ENCODE data around the gene HUS1.
A peak's percentile ranks its signal among the peaks of the same experiment; 100 is the strongest.

Gene HUS1

DNA sequence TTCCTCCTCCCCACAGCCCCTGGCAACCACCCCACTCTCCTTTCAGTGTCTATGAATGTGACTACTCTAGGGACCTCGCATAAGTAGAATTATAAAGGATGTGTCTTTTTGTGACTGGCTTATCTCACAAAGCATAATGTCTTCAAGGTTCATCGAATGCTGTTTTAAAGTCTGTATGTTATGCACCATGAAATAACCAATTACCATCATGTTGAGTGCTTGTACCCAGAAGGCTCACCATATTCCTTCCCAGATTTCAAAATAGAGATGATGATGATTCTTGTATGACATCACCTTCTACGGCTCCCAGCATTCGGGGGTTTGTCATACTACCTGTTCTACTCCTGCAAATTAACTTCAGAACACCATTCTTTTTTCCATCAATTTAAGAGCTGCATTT, 43.1 kb downstream of the HUS1 start:
- H3K79me2 ChIP-seq (ENCODE audit: low read length): no peaks in the 10 kb centered on the region
- no peaks in the 10 kb centered on the region for H3K27me3 ChIP-seq (replicated peaks; ENCODE audit: insufficient read depth, low read length)
- peak overlapping the region; percentile 43; the same call in 1 of the 2 replicates for H3K4me2 ChIP-seq (ENCODE audit: low read depth, low read length)
- no peak overlapping the region for H2AFZ ChIP-seq (ENCODE audit: low read length)
- H3K9ac ChIP-seq (ENCODE audit: low read length): no peak overlapping the region
- no peaks in the 10 kb centered on the region for H3K36me3 ChIP-seq (replicated peaks; ENCODE audit: insufficient read depth, low read length)
- peaks cover 24% of the 10 kb centered on the region for H3K4me1 ChIP-seq (ENCODE audit: low read length)
- H3K4me3 ChIP-seq (ENCODE audit: low read length): no peak overlapping the region
- H3K9me2 ChIP-seq (replicated peaks; ENCODE audit: insufficient read depth, low read length): no peaks in the 10 kb centered on the region
- TF ChIP-seq, protein P1, sequence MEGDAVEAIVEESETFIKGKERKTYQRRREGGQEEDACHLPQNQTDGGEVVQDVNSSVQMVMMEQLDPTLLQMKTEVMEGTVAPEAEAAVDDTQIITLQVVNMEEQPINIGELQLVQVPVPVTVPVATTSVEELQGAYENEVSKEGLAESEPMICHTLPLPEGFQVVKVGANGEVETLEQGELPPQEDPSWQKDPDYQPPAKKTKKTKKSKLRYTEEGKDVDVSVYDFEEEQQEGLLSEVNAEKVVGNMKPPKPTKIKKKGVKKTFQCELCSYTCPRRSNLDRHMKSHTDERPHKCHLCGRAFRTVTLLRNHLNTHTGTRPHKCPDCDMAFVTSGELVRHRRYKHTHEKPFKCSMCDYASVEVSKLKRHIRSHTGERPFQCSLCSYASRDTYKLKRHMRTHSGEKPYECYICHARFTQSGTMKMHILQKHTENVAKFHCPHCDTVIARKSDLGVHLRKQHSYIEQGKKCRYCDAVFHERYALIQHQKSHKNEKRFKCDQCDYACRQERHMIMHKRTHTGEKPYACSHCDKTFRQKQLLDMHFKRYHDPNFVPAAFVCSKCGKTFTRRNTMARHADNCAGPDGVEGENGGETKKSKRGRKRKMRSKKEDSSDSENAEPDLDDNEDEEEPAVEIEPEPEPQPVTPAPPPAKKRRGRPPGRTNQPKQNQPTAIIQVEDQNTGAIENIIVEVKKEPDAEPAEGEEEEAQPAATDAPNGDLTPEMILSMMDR (IDR thresholded peaks at IDR 0.05; ENCODE audit: low read length): no peak
- TF ChIP-seq EZH2phosphoT487 (IDR thresholded peaks at IDR 0.05; ENCODE audit: low read length) (no peak), EZH2 (optimal IDR thresholded peaks at IDR 0.05; ENCODE audit: low read depth, low read length) (no peak)
- DNase-seq: no peak
- no peak overlapping the region for H3K27ac ChIP-seq (ENCODE audit: low read length)
- H3K9me3 ChIP-seq (replicated peaks; ENCODE audit: insufficient read depth, low read length): no peaks in the 10 kb centered on the region
- no peaks in the 10 kb centered on the region for H4K20me1 ChIP-seq (ENCODE audit: insufficient read depth, low read length)
- H3F3A ChIP-seq (ENCODE audit: insufficient read depth, low read length): peaks cover 10% of the 10 kb centered on the region

DNA sequence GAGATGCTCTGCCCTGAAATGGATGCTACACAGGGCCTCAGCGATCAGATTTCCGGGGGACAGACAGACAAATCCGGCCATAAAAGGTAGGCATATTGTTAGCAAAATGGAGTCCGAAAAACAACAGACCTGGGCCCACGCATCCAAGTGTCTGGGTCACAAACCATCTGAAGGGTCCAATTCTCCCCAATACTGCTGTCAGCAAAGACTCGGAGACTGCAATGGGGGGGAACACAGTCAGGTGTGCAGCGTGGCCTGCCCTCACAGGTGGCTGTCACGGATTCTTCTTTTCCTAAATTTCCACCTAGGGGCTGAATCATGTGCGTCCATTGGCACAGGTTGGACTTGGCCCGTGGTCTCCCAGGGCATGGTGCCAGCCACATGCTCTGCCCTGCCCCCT, 44.1 kb downstream of the HUS1 start:
- H3F3A ChIP-seq (ENCODE audit: insufficient read depth, low read length): peaks cover 10% of the 10 kb centered on the region
- H2AFZ ChIP-seq (ENCODE audit: low read length): no peak overlapping the region
- H3K4me2 ChIP-seq (ENCODE audit: low read depth, low read length): no peak overlapping the region
- no peaks in the 10 kb centered on the region for H4K20me1 ChIP-seq (ENCODE audit: insufficient read depth, low read length)
- H3K9ac ChIP-seq (ENCODE audit: low read length): no peak overlapping the region
- no peaks in the 10 kb centered on the region for H3K79me2 ChIP-seq (ENCODE audit: low read length)
- no peak overlapping the region for H3K27ac ChIP-seq (ENCODE audit: low read length)
- TF ChIP-seq, protein P1 (IDR thresholded peaks at IDR 0.05; ENCODE audit: low read length): no peak
- TF ChIP-seq EZH2phosphoT487 (IDR thresholded peaks at IDR 0.05; ENCODE audit: low read length): no peak
- no peak for TF ChIP-seq EZH2 (optimal IDR thresholded peaks at IDR 0.05; ENCODE audit: low read depth, low read length)
- no peak overlapping the region for H3K4me3 ChIP-seq (ENCODE audit: low read length)
- no peaks in the 10 kb centered on the region for H3K36me3 ChIP-seq (replicated peaks; ENCODE audit: insufficient read depth, low read length)
- no peaks in the 10 kb centered on the region for H3K9me3 ChIP-seq (replicated peaks; ENCODE audit: insufficient read depth, low read length)
- no peaks in the 10 kb centered on the region for H3K9me2 ChIP-seq (replicated peaks; ENCODE audit: insufficient read depth, low read length)
- H3K4me1 ChIP-seq (ENCODE audit: low read length): peaks cover 24% of the 10 kb centered on the region
- DNase-seq: no peak
- H3K27me3 ChIP-seq (replicated peaks; ENCODE audit: insufficient read depth, low read length): no peaks in the 10 kb centered on the region

DNA sequence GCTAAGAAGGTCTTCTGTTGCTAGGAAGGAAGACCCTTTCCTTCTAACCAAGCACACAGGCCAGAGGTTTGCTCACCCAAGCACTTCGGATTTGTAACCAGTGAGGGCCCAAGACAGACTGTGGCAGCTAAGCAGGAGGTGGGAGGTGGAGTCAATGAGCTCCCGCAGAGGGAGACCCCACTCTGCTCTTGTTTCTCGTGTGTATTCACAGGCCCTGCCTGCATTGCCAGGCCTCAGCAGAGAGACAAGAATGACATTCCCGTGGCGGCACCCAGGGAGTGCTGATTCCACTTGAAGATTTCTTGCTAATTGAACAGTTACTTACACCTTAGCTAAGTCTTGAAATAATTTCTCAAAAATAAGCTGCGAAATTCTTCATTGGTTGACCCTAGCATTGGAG, 44.6 kb downstream of the HUS1 start:
- TF ChIP-seq, protein P1 (IDR thresholded peaks at IDR 0.05; ENCODE audit: low read length): no peak
- Histone ChIP-seq H3K27me3 (replicated peaks; ENCODE audit: insufficient read depth, low read length) (no peaks in the 10 kb centered on the region), H3K79me2 (ENCODE audit: low read length) (no peaks in the 10 kb centered on the region), H3F3A (ENCODE audit: insufficient read depth, low read length) (peaks cover 10% of the 10 kb centered on the region), H3K36me3 (replicated peaks; ENCODE audit: insufficient read depth, low read length) (no peaks in the 10 kb centered on the region), H4K20me1 (ENCODE audit: insufficient read depth, low read length) (no peaks in the 10 kb centered on the region), H3K9ac (ENCODE audit: low read length) (no peak overlapping the region), H3K9me3 (replicated peaks; ENCODE audit: insufficient read depth, low read length) (no peaks in the 10 kb centered on the region), H3K4me1 (ENCODE audit: low read length) (peaks cover 24% of the 10 kb centered on the region), H3K27ac (ENCODE audit: low read length) (no peak overlapping the region), H3K4me3 (ENCODE audit: low read length) (no peak overlapping the region), H3K9me2 (replicated peaks; ENCODE audit: insufficient read depth, low read length) (no peaks in the 10 kb centered on the region), H3K4me2 (ENCODE audit: low read depth, low read length) (no peak overlapping the region), H2AFZ (ENCODE audit: low read length) (no peak overlapping the region)
- no peak for DNase-seq
